Dendritic cell treated with granulocyte-macrophage colony-stimulating factor and Interleukin-4, amounts not matched to agents 40 ng/mL and 50 ng/mL, for 4 days (primary cell): ENCODE data around the gene TNRC18.

Experiments used
- H3K27ac Mint-ChIP-seq: one replicate; pipeline ENCODE4 v1.8.0; 2022; ENCODE audit warnings: mild to moderate bottlenecking, mixed read lengths
- H3K27me3 Mint-ChIP-seq: one replicate; pipeline ENCODE4 v1.8.0; 2022; ENCODE audit warnings: mild to moderate bottlenecking, mixed read lengths
- H3K36me3 Mint-ChIP-seq: one replicate; pipeline ENCODE4 v1.8.0; 2022; ENCODE audit warnings: low read depth, mixed read lengths
- H3K4me1 Mint-ChIP-seq: one replicate; pipeline ENCODE4 v1.8.0; 2022; ENCODE audit warnings: low read depth, mixed read lengths
- H3K4me3 Mint-ChIP-seq: one replicate; pipeline ENCODE4 v1.8.0; 2022; ENCODE audit warnings: mild to moderate bottlenecking, moderate library complexity, mixed read lengths
- H3K9me3 Mint-ChIP-seq: one replicate; pipeline ENCODE4 v1.8.0; 2022; ENCODE audit warnings: mixed read lengths
- intact Hi-C: fragments of 100-400 bp; cut with micrococcal nuclease; formaldehyde crosslinking; loops from one replicate; pipeline ENCODE4 v1.15.0; 2022

Gene TNRC18

GRCh38 chr7:5357951-5358350 is 65.7 kb downstream of the TNRC18 start:
- Mint-ChIP-seq H3K4me3 (no peak overlapping the region), H3K36me3 (peaks cover 100% of the 10 kb centered on the region), H3K9me3 (no peaks in the 10 kb centered on the region), H3K4me1 (peaks cover 17% of the 10 kb centered on the region), H3K27me3 (no peaks in the 10 kb centered on the region), H3K27ac (no peak overlapping the region)
- intact Hi-C loops = no loop called here

GRCh38 chr7:5356751-5357119 is 66.9 kb downstream of the TNRC18 start:
- Mint-ChIP-seq H3K27me3 (no peaks in the 10 kb centered on the region), H3K9me3 (no peaks in the 10 kb centered on the region), H3K36me3 (peaks cover 100% of the 10 kb centered on the region), H3K4me3 (no peak overlapping the region), H3K4me1 (peaks cover 17% of the 10 kb centered on the region), H3K27ac (no peak overlapping the region)
- intact Hi-C loops = no loop called here

GRCh38 chr7:5354460-5355232 is 69.0 kb downstream of the TNRC18 start:
- H3K27me3 Mint-ChIP-seq = no peaks in the 10 kb centered on the region
- no peaks in the 10 kb centered on the region for H3K9me3 Mint-ChIP-seq
- peaks cover 17% of the 10 kb centered on the region for H3K4me1 Mint-ChIP-seq
- no peak overlapping the region for H3K27ac Mint-ChIP-seq
- intact Hi-C loops = no loop called here
- peaks cover 100% of the 10 kb centered on the region for H3K36me3 Mint-ChIP-seq
- no peak overlapping the region for H3K4me3 Mint-ChIP-seq

GRCh38 chr7:5352440-5353010 is 71.1 kb downstream of the TNRC18 start:
- no peaks in the 10 kb centered on the region for H3K27me3 Mint-ChIP-seq
- H3K9me3 Mint-ChIP-seq = no peaks in the 10 kb centered on the region
- H3K27ac Mint-ChIP-seq = no peak overlapping the region
- intact Hi-C loops = no loop called here
- H3K4me3 Mint-ChIP-seq = no peak overlapping the region
- peaks cover 100% of the 10 kb centered on the region for H3K36me3 Mint-ChIP-seq
- H3K4me1 Mint-ChIP-seq = peaks cover 17% of the 10 kb centered on the region

GRCh38 chr7:5351507-5352265 is 71.9 kb downstream of the TNRC18 start:
- no peaks in the 10 kb centered on the region for H3K27me3 Mint-ChIP-seq
- H3K36me3 Mint-ChIP-seq = peaks cover 100% of the 10 kb centered on the region
- no peaks in the 10 kb centered on the region for H3K9me3 Mint-ChIP-seq
- intact Hi-C loops = no loop called here
- H3K4me1 Mint-ChIP-seq = peaks cover 17% of the 10 kb centered on the region
- H3K4me3 Mint-ChIP-seq = no peak overlapping the region
- no peak overlapping the region for H3K27ac Mint-ChIP-seq

- peaks cover 17% of the 10 kb centered on the region for H3K4me1 Mint-ChIP-seq
- no peaks in the 10 kb centered on the region for H3K27me3 Mint-ChIP-seq
- peaks cover 100% of the 10 kb centered on the region for H3K36me3 Mint-ChIP-seq
- no peaks in the 10 kb centered on the region for H3K9me3 Mint-ChIP-seq
- no peak overlapping the region for H3K4me3 Mint-ChIP-seq
- intact Hi-C loops = no loop called here
- no peak overlapping the region for H3K27ac Mint-ChIP-seq
Measured at GRCh38 chr7:5350600-5351385, 72.8 kb downstream of the TNRC18 start.

- intact Hi-C loops = no loop called here
- H3K9me3 Mint-ChIP-seq = no peaks in the 10 kb centered on the region
- H3K4me3 Mint-ChIP-seq = no peak overlapping the region
- H3K4me1 Mint-ChIP-seq = peaks cover 12% of the 10 kb centered on the region
- peaks cover 100% of the 10 kb centered on the region for H3K36me3 Mint-ChIP-seq
- H3K27ac Mint-ChIP-seq = no peak overlapping the region
- no peaks in the 10 kb centered on the region for H3K27me3 Mint-ChIP-seq
Measured at GRCh38 chr7:5350174-5350463, 73.5 kb downstream of the TNRC18 start.

GRCh38 chr7:5349437-5350173 is 74.0 kb downstream of the TNRC18 start:
- Mint-ChIP-seq H3K9me3 (no peaks in the 10 kb centered on the region), H3K27me3 (no peaks in the 10 kb centered on the region), H3K4me1 (peaks cover 6% of the 10 kb centered on the region), H3K36me3 (peaks cover 100% of the 10 kb centered on the region), H3K27ac (no peak overlapping the region), H3K4me3 (no peak overlapping the region)
- intact Hi-C loops = no loop called here

GRCh38 chr7:5349005-5349380 is 74.6 kb downstream of the TNRC18 start:
- Mint-ChIP-seq H3K4me3 (no peak overlapping the region), H3K36me3 (peaks cover 100% of the 10 kb centered on the region), H3K27me3 (no peaks in the 10 kb centered on the region), H3K4me1 (peaks cover under 1% of the 10 kb centered on the region), H3K9me3 (no peaks in the 10 kb centered on the region), H3K27ac (no peak overlapping the region)
- intact Hi-C loops = no loop called here

GRCh38 chr7:5348134-5349004 is 75.3 kb downstream of the TNRC18 start:
- Mint-ChIP-seq H3K4me1 (no peaks in the 10 kb centered on the region), H3K4me3 (no peak overlapping the region), H3K27ac (no peak overlapping the region), H3K27me3 (no peaks in the 10 kb centered on the region), H3K9me3 (no peaks in the 10 kb centered on the region), H3K36me3 (peaks cover 100% of the 10 kb centered on the region)
- intact Hi-C loops = no loop called here

GRCh38 chr7:5345671-5346070 is 78.0 kb downstream of the TNRC18 start:
- no peak overlapping the region for H3K4me3 Mint-ChIP-seq
- H3K27me3 Mint-ChIP-seq = no peaks in the 10 kb centered on the region
- no peaks in the 10 kb centered on the region for H3K9me3 Mint-ChIP-seq
- H3K27ac Mint-ChIP-seq = no peak overlapping the region
- intact Hi-C loops = no loop called here
- no peaks in the 10 kb centered on the region for H3K4me1 Mint-ChIP-seq
- peaks cover 100% of the 10 kb centered on the region for H3K36me3 Mint-ChIP-seq

- no peaks in the 10 kb centered on the region for H3K9me3 Mint-ChIP-seq
- intact Hi-C loops = no loop called here
- peaks cover 100% of the 10 kb centered on the region for H3K36me3 Mint-ChIP-seq
- H3K4me1 Mint-ChIP-seq = no peaks in the 10 kb centered on the region
- no peaks in the 10 kb centered on the region for H3K27me3 Mint-ChIP-seq
- H3K4me3 Mint-ChIP-seq = no peak overlapping the region
- H3K27ac Mint-ChIP-seq = no peak overlapping the region
Measured at GRCh38 chr7:5345171-5345570, 78.5 kb downstream of the TNRC18 start.

- Mint-ChIP-seq H3K27ac (no peak overlapping the region), H3K4me1 (no peaks in the 10 kb centered on the region), H3K9me3 (no peaks in the 10 kb centered on the region), H3K27me3 (no peaks in the 10 kb centered on the region), H3K4me3 (no peak overlapping the region), H3K36me3 (peaks cover 100% of the 10 kb centered on the region)
- intact Hi-C loops = no loop called here
Measured at GRCh38 chr7:5344342-5344741, 79.3 kb downstream of the TNRC18 start.
